Hepatocyte (in vitro differentiated cells): ENCODE measurements around the gene FN3K. TPM values are rescaled to one million over a fixed set of nuclear protein-coding genes. Genes with fewer than 3 reads are reported as not detected.

Source experiments
- DNase-seq: peaks from one replicate; pipeline ENCODE4 v3.0.0-alpha.2; 2016; ENCODE audit warnings: low spot score
- H2AFZ ChIP-seq: fragments of 200-600 bp; sonication (generic); 2 replicates; pipeline ENCODE4 v1.6.0; 2016; ENCODE audit warnings: antibody characterized with exemption, mild to moderate bottlenecking
- H3K27ac ChIP-seq: fragments of 200-600 bp; sonication (generic); 2 replicates; pipeline ENCODE4 v1.5.1; 2016; ENCODE audit warnings: mild to moderate bottlenecking
- H3K27me3 ChIP-seq: fragments of 200-600 bp; sonication (generic); 2 replicates; pipeline ENCODE4 v1.6.1; 2016
- H3K36me3 ChIP-seq: fragments of 200-600 bp; sonication (generic); replicated peaks from 2 replicates; pipeline ENCODE4 v1.5.1; 2016; ENCODE audit warnings: low read depth; ENCODE audit not compliant: insufficient read depth
- H3K4me1 ChIP-seq: fragments of 200-600 bp; sonication (generic); 2 replicates; pipeline ENCODE4 v1.5.1; 2016; ENCODE audit warnings: mild to moderate bottlenecking, moderate library complexity; ENCODE audit not compliant: insufficient read depth
- H3K4me2 ChIP-seq: fragments of 200-600 bp; sonication (generic); 2 replicates; pipeline ENCODE4 v1.6.0; 2016
- H3K4me3 ChIP-seq: fragments of 200-600 bp; sonication (generic); 2 replicates; pipeline ENCODE4 v1.5.1; 2016; ENCODE audit warnings: mild to moderate bottlenecking
- H3K79me2 ChIP-seq: fragments of 200-600 bp; sonication (generic); 2 replicates; pipeline ENCODE4 v1.6.0; 2017; ENCODE audit warnings: mild to moderate bottlenecking
- H3K9me2 ChIP-seq: fragments of 200-600 bp; sonication (generic); replicated peaks from 2 replicates; pipeline ENCODE4 v1.6.0; 2017; ENCODE audit warnings: mild to moderate bottlenecking; ENCODE audit not compliant: insufficient read depth
- H3K9me3 ChIP-seq: fragments of 200-600 bp; sonication (generic); 2 replicates; pipeline ENCODE4 v1.5.1; 2016; ENCODE audit warnings: low read depth, mild to moderate bottlenecking
- H4K20me1 ChIP-seq: fragments of 200-600 bp; sonication (generic); 2 replicates; pipeline ENCODE4 v1.6.0; 2016; ENCODE audit warnings: mild to moderate bottlenecking; ENCODE audit not compliant: insufficient read depth, poor library complexity, severe bottlenecking
- CTCF ChIP-seq: fragments of 200-600 bp; sonication (generic); IDR thresholded peaks from 2 replicates; pipeline ENCODE4 v1.5.1; 2016; ENCODE audit warnings: antibody characterized with exemption, mild to moderate bottlenecking; ENCODE audit not compliant: poor library complexity
- EZH2 ChIP-seq: fragments of 200-600 bp; sonication (generic); IDR thresholded peaks from 2 replicates; pipeline ENCODE4 v1.6.1; 2016; ENCODE audit warnings: antibody characterized with exemption, mild to moderate bottlenecking, borderline replicate concordance
- EZH2phosphoT487 ChIP-seq: fragments of 200-600 bp; sonication (generic); IDR thresholded peaks from one replicate; pipeline ENCODE4 v1.6.1; 2018; ENCODE audit warnings: antibody characterized with exemption, mild to moderate bottlenecking, low read depth, moderate library complexity; ENCODE audit not compliant: unreplicated experiment, severe bottlenecking
- WGBS: methylation state at CpG from one replicate; pipeline ENCODE4 v1.1.6; 2016; ENCODE audit warnings: low lambda C conversion rate; ENCODE audit errors: missing lambda C conversion rate; 5-methylcytosine and 5-hydroxymethylcytosine counted together
- polyA plus RNA-seq: library from polyadenylated mRNA; unstranded; fragments of >200 nt; fragmentation: Nextera tagmentation; extraction: Ambion mirVana; gene quantifications from 2 replicates; pipeline ENCODE4 v1.2.1, GENCODE V29; 2016
- total RNA-seq: library from RNA; depleted of rRNA; stranded (reverse); fragments of >200 nt; gene quantifications from 2 replicates; pipeline ENCODE4 v1.2.3, GENCODE V29; 2014

The FN3K gene
- total and polyA plus RNA-seq, 2 experiments from 2014 or later, result 13.7 to 17.3 TPM

- Histone ChIP-seq H3K4me1 (no peaks in the 10 kb centered on the region), H3K79me2 (peaks cover 37% of the 10 kb centered on the region), H2AFZ (no peak overlapping the region), H3K27ac (no peak overlapping the region), H3K27me3 (no peaks in the 10 kb centered on the region), H3K36me3 (no peaks in the 10 kb centered on the region), H4K20me1 (no peaks in the 10 kb centered on the region), H3K9me3 (peaks cover 4% of the 10 kb centered on the region), H3K4me2 (no peak overlapping the region), H3K4me3 (no peak overlapping the region), H3K9me2 (no peaks in the 10 kb centered on the region)
- 94% methylated on average over 14 of the region's 17 CpGs for WGBS
- TF ChIP-seq EZH2phosphoT487, result no peak
- no peak for TF ChIP-seq CTCF
- no peak for TF ChIP-seq EZH2
- DNase-seq, result no peak
Observed at GRCh38 chr17:82691714-82692113, 43.7 kb upstream of the FN3K start.

GRCh38 chr17:82692268-82692667 lies 43.1 kb upstream of the FN3K start:
- Histone ChIP-seq H3K27me3 (no peaks in the 10 kb centered on the region), H3K4me1 (no peaks in the 10 kb centered on the region), H3K79me2 (peaks cover 42% of the 10 kb centered on the region), H3K9me3 (peaks cover 4% of the 10 kb centered on the region), H3K27ac (no peak overlapping the region), H3K36me3 (no peaks in the 10 kb centered on the region), H3K9me2 (no peaks in the 10 kb centered on the region), H3K4me2 (no peak overlapping the region), H4K20me1 (no peaks in the 10 kb centered on the region), H2AFZ (no peak overlapping the region), H3K4me3 (no peak overlapping the region)
- WGBS, result 94% methylated on average over 15 of the region's 16 CpGs
- no peak for DNase-seq
- no peak for TF ChIP-seq CTCF
- no peak for TF ChIP-seq EZH2
- TF ChIP-seq EZH2phosphoT487, result no peak

- Histone ChIP-seq H4K20me1 (no peaks in the 10 kb centered on the region), H3K4me2 (no peak overlapping the region), H3K27ac (no peak overlapping the region), H3K36me3 (no peaks in the 10 kb centered on the region), H3K27me3 (no peaks in the 10 kb centered on the region), H3K9me3 (peaks cover 4% of the 10 kb centered on the region), H2AFZ (no peak overlapping the region), H3K4me3 (no peak overlapping the region), H3K79me2 (peaks cover 49% of the 10 kb centered on the region), H3K9me2 (no peaks in the 10 kb centered on the region), H3K4me1 (no peaks in the 10 kb centered on the region)
- DNase-seq, result no peak
- no peak for TF ChIP-seq EZH2phosphoT487
- no peak for TF ChIP-seq EZH2
- no peak for TF ChIP-seq CTCF
- 95% methylated on average over 22 of the region's 22 CpGs for WGBS
Observed at GRCh38 chr17:82693168-82693867, 42.1 kb upstream of the FN3K start.
